Glomerular endothelial cell (primary cell): ENCODE results near the gene TNRC6A. TPM values are rescaled to one million over a fixed set of nuclear protein-coding genes. Genes with fewer than 3 reads are reported as not detected.
"Not testable (repeated sequence)": the region's sequence is repeated elsewhere in the genome, so short reads cannot be mapped to it uniquely, and the experiment has no call there.

Experiments
- DNase-seq: peaks from one replicate; pipeline ENCODE4 v3.0.0-alpha.2; 2011; ENCODE audit warnings: low read depth, low spot score; ENCODE audit errors: extremely low read depth
- total RNA-seq: library from RNA; depleted of rRNA; stranded (reverse); fragments of >200 nt; gene quantifications from 2 replicates; pipeline ENCODE4 v1.2.3, GENCODE V29; 2015

Gene TNRC6A
- total RNA-seq, 1 donor from 2014 or later = 39.7 TPM

DNA sequence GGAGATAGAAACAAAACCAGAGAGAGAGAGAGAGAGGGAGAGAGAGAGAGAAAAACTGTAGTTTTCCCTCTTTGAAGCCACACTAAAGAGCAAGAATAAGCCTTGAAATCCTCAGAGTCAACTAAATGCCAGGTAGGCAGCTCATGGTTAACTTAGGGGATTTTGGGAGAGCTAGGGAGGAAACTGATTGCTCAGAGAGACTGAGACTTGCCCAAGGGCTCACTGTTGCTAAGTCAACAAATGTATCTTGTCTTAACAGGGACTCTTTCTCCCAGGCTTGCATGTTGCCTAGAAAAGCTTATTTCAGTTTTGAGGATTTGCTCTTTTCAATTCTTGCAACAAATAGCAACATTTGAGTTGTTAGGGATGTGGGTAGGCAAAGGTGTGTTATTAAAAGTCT lies 111.8 kb downstream of the TNRC6A start:
- no peak for DNase-seq

DNA sequence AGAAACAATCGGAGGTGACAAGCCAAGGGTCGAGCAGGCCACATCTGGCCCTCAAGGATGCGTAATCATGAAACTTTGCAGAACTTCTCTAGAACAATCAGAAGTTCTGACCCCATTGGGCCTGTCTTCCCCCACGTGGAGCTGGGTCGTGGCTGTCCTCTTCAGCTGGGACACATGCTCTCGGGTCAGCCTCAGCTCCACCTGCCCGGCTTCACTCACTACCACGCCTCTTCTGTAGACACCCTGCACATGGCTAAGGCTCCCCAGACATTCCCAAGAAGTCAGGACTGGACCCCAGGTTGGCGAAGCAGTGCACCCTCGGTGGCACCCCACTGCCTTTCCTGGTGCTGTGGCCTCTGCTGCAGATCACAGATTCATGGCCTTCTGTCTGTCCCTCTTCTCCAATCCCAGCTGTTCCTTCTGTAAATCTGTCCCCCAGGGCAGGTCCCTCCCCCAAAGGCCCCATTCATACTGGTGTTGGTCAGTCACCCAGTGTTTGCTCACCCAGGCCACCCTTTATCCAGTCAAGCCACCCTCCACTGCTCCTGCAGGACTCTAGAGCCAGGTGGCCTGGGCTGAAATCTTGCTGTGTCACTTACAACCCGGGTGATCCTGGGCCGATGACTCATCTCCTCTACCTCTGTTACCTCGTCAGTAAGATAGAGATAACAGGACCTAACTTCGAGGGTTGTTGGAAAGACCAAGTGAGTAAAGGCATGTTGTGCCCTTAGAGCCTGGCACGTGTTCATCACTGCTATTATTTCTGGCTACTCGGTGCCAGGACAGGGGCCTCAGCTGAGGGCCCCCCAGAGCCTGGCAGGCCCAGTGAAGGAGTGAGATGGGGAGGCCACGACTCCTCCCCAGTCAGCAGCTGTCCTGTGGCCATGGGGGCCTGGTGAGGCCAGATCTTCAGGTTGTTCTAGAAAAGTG lies 114.9 kb downstream of the TNRC6A start:
- no peak for DNase-seq

DNA sequence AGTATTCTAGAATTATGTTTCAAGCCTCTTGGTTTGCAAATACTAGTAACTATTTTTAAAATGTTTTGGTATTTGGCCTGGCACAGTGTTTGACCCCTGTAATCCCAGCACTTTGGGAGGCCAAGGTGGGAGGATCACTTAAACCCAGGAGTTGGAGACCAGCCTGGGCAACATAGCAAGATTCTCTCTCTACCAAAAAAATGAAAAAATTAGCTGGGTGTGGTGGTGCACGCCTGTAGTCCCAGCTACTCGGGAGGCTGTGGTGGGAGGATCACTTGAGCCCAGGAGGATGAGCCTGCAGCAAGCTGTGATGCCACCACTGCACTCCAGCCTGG lies 115.5 kb downstream of the TNRC6A start:
- not testable (repeated sequence) for DNase-seq

DNA sequence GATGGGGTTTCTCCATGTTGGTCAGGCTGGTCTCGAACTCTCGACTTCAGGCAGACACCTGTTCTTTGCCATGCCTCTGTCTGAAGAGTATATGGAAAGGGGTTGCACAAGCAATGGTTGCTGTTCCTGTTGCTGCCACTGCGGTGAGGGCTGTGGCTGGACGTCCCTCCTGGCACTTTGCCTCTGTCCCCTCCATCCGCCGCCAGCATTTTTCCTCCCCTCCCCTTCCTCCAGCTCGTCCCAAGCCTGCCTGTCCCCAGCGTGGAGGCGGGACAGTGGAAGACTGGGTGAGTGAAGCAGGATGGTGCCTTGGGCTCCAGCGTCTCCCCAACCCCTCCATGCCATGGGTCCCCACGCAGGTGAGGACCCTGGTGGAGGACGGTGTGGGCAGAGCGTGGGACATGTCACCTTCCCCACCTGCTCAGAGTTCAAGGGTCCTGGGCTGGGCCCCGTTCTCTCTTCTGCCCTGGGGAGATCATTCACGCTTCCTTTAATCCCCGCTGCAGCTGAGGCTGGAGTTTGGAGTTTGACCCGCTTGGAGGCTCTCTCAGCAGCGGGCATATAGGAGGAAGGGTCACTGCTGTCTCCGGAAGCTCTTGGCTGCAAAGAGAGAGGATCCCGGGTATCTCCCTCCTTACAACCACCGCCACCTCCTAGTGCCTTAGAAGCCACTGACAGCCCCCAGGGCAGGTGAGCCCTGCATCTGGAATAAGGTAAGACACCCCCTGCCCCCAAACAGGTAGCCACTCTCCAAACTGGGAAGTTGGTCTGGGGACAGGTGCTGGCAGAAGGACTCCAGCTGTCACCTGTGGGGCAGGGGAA lies 116.5 kb downstream of the TNRC6A start, which contains the start of gene SLC5A11:
TSS of gene SLC5A11 (plus strand) at position 238 of the 822 bp plus-strand sequence. CDS start 12,681 bp downstream, outside the sequence.
- DNase-seq = no peak

DNA sequence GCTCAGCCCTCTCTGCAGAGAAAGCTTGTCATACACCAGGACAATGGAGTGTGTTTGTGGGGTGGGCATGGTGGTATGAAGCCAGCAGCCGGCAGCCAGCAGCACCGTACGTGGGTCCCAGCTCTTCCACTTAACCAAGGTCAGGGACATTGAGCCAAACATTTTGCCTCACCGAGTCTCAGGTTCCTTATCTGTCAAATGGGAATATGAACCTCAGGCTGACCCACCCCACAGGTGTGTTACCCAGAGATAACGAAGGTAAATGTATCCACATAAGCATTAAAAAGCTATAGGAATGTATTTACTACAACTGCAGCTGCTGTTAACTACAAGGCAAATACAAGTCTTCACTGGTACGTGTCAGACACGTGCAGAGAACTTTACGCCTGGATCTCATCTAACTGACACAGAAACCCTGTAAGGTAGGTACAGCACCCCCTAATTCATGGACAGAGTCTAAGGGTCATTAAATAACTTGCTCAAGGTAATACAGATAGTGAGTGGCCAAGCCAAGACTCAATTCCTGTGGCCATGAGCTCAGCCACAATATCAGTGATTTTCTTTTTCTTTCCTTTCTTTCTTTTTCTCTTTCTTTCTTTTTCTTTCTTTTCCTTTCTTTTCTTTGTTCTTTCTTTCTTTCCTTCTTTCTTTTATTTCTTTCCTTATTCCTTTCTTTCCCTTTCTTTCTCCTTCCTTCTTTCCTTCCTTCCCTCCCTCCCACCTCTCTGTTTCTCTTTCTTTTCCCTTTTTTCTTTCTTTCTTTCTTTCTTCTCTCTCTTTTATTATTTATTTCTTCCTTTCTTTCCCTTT lies 117.3 kb downstream of the TNRC6A start:
- no peak for DNase-seq

DNA sequence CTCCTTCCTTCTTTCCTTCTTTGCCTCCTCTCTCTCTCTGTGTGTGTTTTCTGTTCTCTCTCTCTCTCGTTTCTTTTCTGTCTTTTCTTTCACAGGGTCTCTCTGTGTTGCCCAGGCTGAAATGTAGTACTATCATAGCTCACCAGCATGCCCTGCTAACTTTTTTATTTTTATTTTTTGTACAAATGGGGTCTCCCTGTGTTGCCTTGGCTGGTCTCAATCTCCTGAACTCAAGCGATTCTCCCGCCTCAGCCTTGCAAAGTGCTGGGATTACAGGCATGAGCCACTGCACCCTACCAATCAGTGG lies 117.9 kb downstream of the TNRC6A start:
- no peak for DNase-seq

DNA sequence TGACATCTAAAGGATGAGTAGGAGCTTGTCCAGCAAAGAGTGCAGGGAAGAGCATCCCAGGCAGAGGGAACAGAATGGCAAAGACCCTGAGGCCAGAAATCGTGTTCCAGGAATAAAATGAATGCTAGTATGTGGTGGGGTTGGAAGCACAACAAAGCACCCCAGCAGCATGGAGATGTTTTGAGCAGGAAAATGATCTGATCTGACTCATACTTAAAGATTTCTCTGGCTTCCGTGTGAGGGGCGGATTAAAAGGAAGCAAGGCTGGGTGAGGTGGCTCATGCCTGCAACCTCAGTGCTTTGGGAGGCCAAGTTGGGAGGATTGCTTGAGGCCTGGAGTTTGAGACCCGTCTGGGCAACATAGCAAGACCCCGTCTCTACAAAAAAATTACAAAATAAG lies 118.6 kb downstream of the TNRC6A start:
- DNase-seq = no peak

DNA sequence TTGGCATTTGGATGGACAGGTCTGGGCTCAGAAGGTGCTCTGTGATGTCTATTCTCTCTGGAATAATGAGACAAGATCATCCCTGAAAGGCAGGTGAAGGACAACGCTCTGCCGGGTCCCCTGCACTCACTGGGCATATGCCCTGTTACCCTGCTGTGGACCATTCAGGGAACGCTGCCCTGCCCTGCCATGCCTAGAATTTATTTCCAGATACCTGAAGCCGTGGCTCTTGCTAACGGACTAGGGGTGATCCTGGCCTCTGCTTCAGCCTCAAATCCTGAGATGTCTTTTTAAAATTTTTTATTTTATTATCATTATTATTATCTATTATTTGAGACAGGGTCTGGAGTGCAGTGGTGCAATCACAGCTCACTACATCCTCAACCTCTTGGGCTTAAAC lies 120.2 kb downstream of the TNRC6A start:
- no peak for DNase-seq

DNA sequence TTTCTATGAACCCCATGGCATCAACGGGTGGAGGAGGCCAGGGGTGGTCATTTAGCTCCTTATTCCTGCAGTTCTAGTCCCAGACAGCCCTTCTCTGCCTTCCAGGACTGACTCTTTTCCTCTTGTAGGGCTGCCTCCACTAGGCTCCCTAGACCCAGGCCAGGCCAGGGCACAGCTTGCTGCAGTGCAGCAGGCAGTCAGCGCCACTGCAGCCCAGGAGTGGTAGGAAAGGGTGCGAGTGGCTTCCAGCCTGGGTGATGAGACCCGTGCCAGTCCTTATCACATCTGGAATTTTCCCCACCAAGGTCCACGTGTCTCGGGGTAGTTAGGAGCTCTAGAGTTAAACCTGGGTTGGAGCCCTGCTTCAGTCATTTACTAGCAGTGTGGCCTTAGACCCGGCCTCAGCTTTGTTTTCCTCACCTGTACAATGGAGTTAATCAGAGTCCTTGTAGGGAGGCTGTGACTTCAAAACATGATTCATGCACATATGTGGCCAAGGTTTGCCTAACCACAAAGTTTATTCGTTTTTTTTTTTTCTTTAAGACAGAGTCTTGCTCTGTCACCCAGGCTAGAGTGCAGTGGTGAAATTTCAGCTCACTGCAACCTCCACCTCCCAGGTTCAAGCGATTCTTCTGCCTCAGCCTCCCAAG lies 121.0 kb downstream of the TNRC6A start:
- no peak for DNase-seq

DNA sequence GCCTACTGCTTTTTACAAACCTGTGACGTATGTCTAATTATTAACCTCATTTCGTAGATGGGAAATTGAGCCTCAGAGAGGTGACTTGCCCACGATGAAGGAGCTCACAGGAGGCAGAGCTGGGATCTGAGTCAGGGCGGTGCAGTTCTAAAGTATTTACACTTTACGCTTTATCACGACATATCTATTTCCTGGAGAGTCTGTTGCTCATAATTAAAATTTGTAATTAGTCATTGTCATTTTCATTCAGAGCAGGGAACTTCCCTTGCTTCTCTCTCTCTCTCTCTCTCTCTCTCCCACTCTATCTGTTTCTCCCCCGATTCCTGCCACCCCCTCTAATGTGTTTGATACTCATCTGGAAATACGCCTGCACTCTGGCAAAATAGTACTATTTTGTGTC lies 122.2 kb downstream of the TNRC6A start:
- no peak for DNase-seq

DNA sequence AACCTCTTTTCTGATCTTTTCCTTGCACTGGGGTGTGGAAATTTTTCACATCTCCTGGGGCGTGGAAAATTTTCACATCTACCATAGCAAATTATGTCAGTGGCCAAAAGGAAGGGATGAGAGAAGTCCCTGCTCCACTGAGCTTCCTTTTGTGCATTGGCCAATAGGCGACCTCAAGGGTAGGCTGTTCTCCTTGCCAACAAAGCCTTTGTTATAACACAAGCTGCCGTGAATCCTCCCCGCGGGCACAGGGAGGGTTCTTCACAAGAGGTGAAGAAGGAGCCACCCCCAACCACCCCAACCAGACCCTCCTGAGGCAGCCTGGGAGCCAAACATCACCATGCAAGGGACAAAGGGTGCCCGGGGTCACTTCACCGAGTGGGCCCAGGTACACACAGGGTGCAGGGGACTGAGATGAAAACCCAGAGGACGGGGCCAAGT lies 122.8 kb downstream of the TNRC6A start:
- DNase-seq = no peak

DNA sequence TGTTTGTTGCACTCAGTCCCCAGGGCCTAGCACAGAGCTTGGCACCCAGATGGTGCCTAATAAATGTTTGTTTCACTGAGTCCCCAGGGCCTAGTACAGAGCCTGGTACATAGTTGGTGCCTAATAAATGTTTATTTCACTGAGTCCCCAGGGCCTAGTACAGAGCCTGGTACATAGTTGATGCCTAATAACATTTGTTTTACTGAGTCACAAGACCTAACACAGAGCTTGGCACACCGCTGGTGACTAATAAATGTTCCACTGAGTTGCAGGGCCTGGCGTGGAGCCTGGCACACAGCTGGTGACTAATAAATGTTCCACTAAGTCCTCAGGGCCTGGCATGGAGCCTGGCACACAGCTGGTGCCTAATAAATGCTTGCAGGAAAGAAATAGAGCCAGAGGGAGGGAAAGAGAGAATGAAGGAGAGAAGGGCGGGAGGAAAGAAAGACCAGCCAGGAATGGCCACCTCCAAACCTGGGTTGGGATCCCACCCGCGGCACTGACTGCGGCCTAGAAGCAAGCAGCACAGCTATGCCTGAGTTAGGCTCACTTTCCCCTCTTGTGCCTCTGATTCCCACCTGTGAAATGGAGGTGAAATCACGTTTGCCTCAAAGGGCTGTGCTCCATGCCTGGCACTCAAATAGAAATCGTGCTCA lies 123.8 kb downstream of the TNRC6A start:
- no peak for DNase-seq

DNA sequence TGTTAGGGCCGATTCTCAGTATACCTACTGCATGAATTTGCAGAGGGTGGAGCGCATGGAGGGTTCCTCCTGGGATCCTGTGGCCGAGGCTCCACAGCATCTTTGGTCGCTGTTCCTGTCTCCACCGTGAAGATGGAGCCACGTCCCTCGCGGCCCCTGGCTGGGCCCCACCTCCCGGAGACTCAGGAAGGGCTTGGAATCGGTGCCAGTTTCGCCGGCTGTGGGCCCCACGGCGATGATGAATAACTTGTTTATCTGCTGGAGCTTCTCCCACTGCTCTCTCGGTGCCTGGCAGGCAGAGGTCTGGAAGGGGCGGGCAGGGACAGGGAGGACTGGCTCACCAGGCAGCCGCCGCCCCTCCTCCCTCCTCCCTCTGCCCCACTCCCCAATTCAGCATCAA lies 124.4 kb downstream of the TNRC6A start:
- no peak for DNase-seq

DNA sequence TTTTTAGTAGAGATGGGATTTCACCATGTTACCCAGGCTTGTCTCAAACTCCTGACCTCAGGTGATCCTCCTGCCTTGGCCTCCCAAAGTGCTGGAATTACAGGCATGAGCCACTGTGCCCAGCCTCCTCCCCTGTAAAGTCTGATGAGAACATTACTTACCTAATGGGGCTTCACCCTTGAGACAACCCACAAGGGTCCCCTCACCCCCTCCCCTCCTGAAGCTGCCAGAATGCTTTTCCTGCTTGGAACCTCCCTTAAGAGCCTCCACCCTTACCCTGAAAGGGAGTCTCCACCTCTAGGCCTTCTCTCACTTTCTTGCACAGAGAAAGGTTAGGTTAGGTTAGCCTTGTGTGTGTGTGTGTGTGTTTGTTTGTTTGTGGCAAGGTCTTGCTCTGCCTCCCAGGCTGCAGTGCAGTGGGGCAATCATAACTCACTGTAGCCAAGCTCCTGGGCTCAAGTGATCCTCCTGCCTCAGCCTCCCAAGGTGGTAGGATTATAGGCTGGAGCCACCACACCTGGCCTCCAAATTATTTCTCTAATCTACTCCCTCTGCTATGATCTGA lies 125.2 kb downstream of the TNRC6A start:
- DNase-seq = no peak

DNA sequence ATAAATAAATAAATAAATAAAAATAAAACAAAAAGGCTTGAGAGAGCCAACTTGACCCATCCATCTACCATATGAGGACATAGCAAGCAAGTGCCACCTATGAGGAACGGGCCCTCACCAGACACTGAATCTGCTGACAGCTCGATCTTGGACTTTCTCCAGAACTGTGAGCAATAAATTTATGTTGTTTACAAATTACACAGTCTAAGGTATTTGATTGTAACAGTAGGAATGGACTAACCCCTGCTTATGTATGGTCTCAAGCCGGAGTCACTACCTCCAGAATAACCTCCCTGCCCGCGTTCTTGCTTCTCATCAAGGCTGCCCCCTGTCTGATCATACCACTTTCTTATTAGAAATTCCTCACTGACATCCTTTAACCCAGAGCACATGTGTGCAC lies 126.2 kb downstream of the TNRC6A start:
- DNase-seq = no peak

DNA sequence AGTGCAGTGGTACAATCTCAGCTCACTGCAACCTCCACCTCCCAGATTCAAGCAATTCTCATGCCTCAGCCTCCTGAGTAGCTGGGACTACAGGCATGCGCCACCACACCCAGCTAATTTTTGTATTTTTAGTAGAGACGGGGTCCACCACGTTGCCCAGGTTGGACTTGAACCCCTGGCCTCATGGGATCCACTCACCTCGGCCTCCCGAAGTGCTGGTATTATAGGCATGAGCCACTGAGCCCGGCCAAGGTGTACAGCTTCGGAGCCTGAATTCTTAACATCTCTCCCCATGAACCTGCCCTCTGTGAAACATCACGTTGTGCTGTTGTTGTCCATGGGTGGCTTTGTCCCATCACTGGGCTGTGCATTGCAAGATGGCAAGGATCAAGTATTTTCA lies 127.4 kb downstream of the TNRC6A start:
- DNase-seq = not testable (repeated sequence)

DNA sequence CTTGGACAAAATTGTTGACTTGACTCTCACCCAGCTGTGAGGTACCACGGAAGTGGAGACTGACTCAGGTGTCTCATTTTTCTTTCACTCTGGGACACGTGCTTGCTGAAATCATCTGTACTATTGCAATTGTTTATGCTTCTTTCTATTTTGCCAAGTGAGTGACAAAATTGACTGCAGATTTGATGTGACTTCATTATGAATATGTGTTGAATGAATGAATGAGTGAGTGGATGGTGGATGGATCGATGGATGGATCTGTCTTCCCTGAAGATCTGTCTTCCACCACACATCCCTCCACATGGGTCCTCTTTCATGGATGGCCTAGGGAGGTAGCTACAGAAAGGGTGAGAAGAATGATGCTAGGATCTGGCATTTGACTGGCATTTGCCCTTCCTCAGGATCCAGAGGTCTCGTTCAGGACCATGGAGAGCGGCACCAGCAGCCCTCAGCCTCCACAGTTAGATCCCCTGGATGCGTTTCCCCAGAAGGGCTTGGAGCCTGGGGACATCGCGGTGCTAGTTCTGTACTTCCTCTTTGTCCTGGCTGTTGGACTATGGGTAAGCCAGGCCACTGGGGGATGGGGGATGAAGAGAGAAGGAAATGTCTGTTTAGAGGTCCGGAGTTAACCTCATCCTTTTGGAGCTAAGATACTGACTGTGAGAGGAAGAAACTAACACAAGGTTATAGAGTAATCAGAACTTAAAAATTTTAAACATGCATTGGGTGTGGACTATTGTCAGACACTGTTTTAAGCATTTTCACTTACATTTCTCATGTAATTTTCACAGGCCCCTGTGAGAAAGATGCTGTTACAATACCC lies 129.0 kb downstream of the TNRC6A start:
- DNase-seq = no peak

DNA sequence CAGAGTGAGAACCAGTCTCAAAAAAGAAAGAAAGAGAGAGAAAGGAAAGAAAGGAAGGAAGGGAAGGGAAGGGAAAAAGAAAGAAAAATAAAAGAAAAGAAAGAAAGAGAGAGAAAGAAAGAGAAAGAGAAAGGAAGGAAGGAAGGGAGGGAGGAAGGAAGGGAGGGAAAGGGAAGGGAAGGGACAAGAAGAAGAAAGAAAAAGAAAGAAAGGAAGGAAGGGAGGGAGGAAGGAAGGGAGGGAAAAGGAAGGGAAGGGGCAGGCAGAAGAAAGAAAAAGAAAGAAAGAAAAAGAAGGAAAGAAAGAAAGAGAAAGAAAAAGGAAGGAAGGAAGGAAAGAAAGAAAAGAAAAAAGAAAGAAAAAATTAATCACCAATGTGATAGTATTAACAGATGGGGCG lies 132.0 kb downstream of the TNRC6A start:
- DNase-seq = no peak
